HG03280 (cell line): Measurements from ENCODE around the gene DCC.

ENCODE experiments used
- ATAC-seq: cut with Tn5 transposase; IDR thresholded peaks from one replicate; pipeline ENCODE4 v1.9.1; 2021; ENCODE audit warnings: mild to moderate bottlenecking, moderate library complexity; ENCODE audit not compliant: unreplicated experiment

Gene DCC

DNA sequence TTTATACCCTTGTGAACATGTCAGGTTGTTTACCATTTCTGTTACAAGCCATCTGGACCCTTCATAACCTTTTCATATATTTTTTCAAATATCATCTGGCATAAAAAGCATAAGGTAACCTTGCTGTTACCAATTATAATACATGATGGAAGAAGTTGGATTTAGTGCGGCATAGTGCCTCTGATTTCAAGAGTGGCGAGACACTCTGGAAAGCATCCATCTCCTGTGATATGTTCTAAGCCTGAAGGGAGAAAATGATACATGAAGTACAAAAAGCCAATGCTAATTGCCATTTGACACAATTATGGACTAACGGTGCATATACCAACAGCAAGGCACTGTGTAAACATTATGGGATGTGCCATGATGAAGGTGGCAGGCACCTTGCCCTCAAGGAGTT lies 75.1 kb downstream of the DCC start:
- ATAC-seq, result no peak

DNA sequence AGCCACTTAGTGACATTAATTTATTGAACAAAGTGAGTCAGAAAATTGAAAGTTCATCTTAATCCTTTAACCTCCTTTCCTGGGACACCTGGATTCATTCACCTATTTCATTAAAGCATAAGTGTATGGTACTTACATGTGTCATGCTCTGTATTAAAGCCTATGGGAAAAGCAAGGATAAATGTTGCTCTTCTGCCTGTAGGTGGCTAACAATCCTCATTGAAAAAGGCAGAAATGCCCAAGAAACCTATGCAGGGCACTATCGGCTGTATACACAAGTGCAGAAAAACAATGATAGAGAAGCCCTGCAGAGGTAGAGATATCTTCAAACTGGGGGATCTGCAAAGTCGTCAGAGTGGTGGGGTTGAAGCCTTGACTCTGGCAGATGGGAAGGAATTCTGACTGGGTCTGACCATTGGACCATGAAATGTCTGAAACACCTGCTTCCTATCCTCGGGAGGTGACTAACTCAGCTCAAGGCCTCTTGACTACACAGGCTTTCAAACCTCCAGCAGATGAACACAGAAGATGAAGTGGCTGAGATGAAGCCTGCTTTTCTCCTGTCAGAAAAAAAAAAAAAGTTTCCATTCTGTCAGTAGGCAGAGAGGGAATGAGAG lies 83.1 kb downstream of the DCC start:
- ATAC-seq, result no peak

DNA sequence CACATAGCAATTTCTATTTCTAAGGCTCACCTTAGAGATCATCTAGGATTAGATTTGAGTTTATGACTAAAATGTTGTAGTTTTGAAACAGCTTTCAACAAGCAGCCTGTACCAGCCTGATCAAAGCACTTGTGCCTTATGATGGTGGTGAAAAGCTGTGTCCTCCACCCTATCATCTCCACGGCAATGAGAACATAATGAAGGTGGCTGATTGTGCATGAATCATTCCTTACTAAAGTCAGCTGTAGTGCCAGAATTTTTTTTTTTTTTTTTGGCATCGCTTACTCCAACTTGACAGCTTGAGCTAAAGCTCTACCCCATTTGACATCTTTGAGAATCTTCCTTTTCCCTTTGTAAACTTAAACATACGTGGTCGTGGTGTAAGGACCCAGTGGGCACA lies 86.0 kb downstream of the DCC start:
- no peak for ATAC-seq

DNA sequence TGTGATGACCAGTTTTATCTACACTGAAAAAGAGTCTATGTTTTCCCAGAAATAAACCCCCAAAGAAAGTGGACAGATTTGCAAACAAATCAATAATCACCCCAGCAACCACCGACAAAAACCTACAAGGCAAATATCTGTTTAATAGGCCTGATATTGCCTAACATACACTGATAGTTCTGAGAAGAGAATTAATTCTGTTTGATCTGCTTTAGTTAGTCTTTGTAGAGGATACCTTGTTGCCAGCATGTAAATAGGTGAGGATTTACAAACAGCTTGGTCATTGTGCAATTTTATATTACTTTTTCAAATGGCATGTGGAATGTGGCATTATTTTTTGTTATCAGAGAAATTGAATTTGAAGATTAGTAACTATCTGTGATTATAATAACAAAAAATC lies 86.5 kb downstream of the DCC start:
- ATAC-seq, result no peak

DNA sequence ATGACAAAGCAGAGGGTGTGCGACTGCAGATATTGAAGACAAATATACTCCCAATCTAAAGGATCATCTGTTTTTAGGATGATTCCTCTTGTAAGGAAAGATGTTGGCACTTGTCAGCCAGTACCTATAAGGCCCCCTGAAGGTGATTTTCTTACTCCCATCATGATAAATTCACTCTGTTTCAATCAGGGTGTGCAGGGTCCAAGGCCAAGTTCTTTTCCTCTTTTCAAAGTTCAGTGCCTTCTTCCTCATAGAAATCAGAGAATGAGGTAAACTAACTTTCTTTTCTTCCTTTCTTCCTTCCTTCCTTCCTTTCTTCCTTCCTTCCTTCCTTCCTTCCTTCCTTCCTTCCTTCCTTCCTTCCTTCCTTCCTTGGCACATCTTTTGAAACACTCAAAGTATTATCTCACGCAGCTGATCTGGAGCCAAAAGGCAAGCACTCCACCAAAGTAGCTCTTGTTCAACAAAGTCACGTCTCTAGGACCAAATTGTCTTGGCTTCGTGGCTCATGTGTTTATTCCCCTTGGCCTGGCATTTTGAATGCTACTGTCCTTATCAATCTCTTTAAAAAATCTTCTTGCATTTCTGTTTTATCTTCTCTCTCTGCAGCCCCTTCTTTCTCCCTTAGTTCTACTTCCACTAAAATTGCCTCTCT lies 87.7 kb downstream of the DCC start:
- no peak for ATAC-seq

DNA sequence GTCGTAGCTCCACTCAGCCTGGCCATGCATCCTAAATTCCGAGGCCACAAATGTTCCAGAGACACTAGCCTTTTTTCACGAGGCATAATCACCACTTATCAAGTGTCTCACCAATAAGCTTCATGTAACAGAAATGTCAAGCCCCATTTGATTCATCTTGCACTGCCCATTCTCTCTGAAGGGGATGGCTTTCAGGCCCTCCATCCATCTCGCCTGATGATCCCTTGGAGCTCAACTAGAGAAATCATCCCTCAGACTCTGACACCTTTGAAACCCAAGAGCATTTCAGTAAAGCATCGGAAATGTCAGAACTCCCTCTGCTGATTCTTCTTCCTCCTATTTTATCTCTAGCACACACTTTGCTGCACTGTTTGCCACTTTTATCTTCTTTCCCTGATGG lies 91.7 kb downstream of the DCC start:
- no peak for ATAC-seq

DNA sequence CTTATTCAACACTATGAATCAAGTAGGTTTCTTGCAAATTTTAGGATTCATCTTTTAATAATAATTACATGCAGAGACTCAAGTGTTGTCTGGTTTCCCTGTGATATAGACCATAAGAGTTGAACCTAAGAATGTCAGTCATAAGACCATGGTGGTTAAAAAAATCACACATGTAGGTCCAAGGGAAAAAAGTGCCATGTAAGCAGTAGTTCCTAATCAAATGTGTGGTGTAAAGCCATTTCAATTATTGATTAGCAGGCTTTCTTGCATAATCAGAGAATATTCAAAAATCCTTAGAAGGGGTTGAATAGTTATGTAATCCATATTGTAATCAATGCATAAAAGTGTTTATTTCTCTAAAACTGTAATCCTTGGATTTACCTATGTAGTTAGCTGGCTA lies 93.8 kb downstream of the DCC start:
- no peak for ATAC-seq

DNA sequence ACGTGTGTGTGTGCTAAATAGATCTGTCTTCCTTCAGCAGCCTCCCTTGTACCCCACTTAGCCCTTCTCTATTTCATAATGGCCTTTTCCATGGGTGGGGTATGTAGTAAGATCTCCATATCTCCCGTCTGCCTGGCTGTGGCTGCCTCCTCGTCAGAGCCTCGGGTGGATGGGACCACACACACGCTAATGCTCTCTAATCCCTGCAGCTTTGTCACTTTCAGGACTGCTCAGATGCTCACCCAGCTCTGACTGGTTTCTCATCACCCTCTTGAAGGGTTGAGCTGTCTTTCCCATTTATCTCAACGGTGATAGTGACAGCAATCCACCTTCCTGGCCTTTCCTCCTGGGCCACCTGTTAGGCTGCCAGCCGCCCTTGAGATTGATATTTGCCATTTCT lies 95.3 kb downstream of the DCC start:
- ATAC-seq, result no peak

DNA sequence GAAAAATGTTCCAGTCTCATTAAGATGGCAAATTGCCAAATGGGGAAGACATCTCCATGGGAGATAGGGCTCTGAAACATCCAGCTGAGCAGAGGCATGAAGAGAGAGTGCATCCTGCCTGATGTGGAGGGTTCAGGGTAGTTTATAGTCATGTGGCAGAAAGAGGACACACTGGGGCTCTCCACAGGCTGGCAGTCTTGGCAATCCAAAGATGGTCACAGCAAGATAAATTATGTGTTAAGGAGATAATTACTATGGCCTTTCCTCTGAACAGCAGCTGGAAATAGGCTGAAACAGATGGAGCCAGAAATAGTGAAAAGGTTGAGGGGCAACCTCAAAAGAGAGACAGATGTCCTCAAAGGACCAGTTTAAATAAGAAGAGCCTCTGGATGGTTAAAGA lies 97.2 kb downstream of the DCC start:
- no peak for ATAC-seq

DNA sequence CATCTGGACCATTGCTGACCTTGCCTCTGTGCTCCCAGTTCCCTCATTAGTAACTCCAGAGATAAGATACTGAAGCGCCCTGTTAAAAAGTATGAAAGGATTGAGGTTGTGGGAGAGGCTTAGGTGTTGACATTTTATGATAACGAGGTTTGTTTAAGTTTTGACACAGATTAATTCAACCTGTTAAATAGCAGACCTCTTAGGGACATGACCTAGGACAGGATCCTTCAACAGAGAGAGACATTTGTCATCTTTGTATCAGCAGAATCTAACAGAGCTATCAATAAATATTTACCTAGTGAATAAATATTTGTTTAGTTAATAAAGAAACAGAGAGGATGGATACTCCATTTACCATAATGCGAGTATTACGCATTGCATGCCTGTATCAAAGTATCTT lies 99.5 kb downstream of the DCC start:
- ATAC-seq, result no peak

DNA sequence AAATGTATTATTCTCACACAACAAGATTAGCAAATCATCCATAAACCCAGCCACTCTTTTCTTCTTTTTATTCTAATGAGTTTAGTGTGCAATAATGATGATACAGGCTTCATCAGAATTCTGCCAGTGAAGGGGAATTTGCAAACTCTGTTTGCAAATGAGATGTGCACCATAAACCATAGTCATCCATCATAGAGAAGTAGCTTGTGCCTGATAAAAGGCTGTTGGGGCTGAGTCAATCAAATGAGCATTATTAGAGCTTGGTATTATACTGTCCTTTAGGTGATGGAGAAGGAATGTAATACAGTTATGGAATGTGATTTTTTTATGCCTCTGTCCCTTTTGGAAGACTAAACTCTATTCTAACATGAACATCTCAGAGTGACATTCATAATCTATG lies 101.8 kb downstream of the DCC start:
- ATAC-seq, result no peak

DNA sequence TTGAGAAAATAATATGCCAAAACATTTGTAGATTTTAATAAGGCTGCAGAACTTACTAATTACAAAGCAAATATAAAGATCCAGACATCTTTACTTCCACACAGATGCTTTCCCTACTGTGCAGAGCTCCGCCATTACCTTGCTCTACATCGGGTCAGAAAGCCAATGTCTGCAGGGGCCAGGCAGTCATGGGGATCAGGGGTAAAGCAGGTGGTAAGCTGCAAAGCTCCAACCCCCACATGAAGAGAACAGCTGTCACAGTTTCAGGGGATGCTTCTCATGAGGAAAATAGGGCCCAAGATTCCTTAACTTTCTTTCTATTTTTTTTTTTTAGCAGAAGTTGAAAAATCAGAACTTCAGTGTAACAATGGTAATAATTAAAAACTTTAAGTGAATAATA lies 102.7 kb downstream of the DCC start:
- ATAC-seq, result no peak

DNA sequence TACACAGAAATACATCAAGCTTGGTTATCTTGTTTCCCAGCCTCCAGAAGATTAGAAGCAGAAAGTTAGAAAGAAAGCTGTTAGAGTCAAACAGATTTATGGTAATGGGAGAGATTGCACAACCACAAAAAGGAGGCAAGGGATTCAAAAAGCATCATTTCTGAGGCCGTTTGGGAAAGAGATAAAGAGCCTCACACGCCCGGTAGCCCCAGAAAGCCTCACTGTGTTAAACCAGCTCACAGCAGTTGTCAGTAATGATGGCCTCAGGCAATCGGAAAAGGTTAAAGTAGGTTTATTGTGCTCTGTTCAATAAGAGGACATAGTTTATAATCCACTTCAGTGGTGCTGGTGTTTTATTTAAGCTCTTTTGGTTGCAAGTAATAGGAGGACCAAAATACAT lies 111.3 kb downstream of the DCC start:
- ATAC-seq, result no peak

DNA sequence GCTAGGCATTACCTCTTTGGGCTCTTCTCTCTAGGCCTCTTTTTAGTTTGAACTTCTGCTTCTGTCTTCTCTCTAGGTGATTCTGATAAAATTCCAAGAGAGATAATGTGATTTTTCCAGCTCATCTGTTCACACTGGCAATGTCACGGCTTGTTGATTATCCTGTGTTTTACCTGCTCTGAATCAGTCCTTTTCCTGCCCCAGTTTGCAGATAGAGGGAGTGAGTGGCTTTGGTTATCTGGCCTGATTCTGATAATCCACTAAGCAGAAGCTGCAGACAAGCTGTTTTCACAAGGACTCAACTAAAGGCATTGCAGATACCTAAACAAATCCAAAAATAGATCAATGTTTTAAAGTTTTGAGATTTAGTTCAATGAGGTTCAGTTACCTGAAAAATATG lies 111.9 kb downstream of the DCC start:
- no peak for ATAC-seq

DNA sequence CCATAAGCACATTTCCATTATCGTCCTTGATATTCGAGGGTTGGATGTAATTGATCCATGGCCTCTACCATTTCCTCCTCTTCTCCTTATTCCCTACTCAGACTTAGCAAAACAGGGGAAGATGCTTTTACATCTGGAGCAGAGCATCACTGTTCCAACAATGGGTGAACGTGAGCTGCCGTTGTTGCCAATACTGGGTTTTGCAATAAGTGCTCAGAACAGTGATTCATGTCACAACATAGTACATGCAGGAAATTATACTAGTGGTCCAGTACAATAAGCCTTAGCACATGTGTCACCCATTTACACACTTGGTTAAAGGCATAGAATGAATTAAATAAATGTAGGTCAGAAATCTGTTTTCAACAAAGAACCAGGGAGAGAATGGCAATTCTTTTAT lies 112.4 kb downstream of the DCC start:
- no peak for ATAC-seq

DNA sequence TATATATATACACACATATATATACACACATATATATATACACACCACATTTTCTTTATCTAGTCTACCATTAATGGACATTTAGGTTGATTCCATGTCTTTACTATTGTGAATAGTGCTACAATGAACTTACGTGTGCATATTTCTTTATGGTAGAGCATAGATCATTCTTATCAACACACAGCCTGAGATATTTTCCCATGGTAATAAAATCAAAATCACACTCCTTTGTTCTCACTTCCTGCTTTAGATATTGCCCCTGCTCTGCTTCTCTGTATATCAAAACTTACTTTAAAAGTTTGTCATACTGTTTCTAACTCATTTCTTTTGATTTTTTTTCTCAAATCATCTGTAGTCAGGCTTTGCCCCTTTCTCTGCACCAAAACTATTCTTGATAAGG lies 119.9 kb downstream of the DCC start:
- no peak for ATAC-seq

DNA sequence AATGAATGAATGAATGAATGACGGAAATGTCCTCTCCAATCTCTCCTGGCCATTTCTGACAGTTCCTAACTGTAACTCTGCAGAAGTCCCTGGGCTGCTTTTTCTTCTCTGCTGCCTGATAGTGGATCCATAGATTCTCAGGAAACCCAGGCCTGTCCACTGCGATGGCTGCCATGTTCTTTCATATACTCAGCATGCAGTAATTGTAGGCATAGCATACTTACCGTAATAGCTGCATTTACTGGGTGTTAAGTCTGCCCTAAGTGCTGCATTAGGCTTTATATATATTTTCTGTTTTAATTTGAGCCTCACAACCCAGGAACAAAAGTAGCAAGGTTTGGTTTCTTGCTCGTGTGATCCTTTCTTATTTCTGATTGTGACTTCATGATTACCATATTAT lies 122.9 kb downstream of the DCC start:
- ATAC-seq, result no peak

DNA sequence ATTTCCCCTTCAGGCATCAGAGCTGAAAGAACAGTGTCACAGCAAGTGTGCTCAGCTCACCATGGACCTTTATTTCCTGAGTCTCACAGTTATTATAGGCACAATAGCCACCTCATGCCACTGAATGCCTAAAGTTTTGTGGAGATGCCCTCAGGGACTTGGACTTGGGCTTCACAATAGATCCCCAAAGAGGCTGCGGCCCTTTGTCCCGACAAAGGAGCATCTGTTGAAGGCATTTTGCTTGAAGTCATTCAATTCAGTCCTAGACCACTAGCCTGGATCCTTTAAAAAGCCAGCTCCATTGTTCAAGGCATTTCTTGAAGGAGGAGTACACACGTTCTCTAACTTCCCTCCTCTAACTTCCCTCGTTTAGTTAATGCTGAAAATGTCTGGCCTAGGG lies 125.4 kb downstream of the DCC start:
- no peak for ATAC-seq

DNA sequence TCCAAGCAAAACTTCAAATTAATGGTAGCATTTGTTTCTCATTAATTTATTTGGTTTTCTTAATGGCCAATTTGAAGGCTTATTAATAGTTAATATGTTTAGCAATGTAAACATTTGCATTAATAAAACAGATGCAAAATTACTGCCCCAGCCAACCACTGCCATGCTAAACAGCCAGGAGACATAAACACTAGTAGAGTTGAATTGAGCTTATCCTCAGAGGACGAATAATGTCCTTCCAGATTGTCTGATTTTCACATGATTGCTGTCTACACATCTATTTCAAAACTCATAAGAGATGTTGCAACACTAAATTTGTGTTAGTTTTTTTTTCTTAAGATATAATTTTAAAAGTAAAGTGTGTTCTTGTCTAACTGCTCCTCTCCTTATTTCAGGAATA lies 128.5 kb downstream of the DCC start:
- ATAC-seq, result no peak

DNA sequence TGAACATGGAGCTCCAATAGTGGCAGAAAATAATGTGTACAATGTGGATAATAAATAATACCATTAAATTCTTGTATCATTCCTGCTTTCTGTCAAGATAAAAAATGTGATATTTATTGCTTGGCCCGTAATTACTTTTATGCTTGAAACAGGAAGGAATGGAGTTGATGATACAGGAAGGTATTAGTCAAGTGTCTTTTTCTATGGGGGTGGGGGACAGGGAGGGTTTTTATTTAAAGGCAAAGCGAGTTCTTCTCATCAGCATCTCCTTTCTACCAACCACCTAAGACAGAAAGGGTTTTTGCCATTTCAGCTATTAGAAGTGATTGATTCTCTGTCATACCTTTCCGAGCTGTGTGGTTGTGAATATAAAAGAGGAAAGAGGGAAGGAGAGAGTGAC lies 135.3 kb downstream of the DCC start:
- ATAC-seq, result no peak

DNA sequence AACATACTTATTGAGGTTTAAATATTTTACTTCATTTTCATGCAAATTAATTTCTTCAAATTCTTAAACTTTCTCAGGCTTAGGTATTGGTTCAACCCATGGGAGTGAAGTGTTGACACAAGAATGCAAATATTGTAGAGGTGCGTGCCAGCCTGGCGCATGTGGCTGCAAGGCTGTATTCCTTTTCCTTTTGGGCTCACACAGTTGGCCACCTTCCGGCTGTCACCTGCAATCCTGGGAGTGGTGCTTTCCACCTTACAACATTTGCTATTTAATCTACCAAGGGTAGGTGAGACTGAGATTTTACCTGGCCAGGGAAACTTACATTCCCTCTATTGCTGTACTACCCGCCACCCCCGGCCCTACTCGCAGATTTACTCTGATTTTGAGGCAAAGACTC lies 141.1 kb downstream of the DCC start:
- no peak for ATAC-seq

DNA sequence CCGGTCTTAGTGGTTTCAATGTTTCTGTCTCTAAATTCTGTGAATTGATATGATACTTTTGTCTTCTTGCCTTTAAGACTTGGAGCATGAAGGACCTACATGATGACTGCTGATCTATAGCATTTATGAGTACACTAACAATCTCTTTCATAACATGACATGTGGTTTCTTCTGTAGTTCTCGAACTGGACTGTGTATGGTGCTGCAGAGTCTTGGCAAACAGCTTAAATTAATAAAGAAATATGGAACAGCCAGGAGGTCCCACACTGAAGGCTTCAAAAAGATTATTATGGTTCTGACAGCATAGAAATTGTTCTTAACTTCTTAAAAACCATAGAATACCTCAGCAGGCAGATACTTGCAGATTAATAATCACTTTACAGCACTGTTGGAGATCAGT lies 145.0 kb downstream of the DCC start:
- ATAC-seq, result no peak

DNA sequence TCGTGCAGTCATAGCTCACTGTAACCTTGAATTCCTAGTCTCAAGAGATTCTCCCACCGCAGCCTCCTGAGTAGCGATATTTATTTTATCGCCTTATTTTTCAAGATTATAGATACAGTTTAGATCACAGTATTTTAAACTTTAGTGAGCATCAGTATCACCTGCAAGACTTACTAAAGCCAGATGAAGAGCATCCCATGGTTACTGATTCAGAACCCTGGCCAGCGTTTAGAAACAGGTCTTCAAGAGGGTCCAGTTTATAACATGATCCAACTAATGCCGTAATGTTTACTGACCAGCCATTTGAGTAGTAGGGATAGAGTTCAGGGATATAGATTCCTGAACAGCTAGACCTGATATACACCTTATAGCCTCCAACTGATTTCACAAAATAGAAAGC lies 146.1 kb downstream of the DCC start:
- no peak for ATAC-seq
